Hypothalamus (tissue), 51 donors: ENCODE results near the gene L3HYPDH.
"Not testable (repeated sequence)": the region's sequence is repeated elsewhere in the genome, so short reads cannot be mapped to it uniquely, and the experiment has no call there.

Experiments used
- DNase-seq, 51 donors: peaks; one replicate each; lab custom pipeline; 2025; lab: John Stamatoyannopoulos, UW

L3HYPDH gene

GRCh38 chr14:59480166-59480565, 4.0 kb downstream of the L3HYPDH start:
- DNase-seq, result no peak

- no peak for DNase-seq
These were observed 5.7 kb downstream of the L3HYPDH start for GRCh38 chr14:59478540-59478939.

GRCh38 chr14:59475709-59476108, 8.5 kb downstream of the L3HYPDH start:
- DNase-seq, result no peak

GRCh38 chr14:59474172-59474571, 10.0 kb downstream of the L3HYPDH start:
- no peak for DNase-seq

- peak in 33 of 51 donors; percentile 16 to 88 (median 67) for DNase-seq
These were observed 18.7 kb downstream of the L3HYPDH start, which contains the start of gene GPR135 for GRCh38 chr14:59465316-59466135. TSS of gene GPR135 (minus strand) at chr14:59465380. CDS start at chr14:59465226, 154 bp downstream.

GRCh38 chr14:59464486-59465315, 19.5 kb downstream of the L3HYPDH start:
- peak in 41 of 51 donors; percentile 16 to 88 (median 63) for DNase-seq

GRCh38 chr14:59463787-59464485, 20.3 kb downstream of the L3HYPDH start:
- peak in 17 of 51 donors; percentile 20 to 70 (median 35) for DNase-seq

GRCh38 chr14:59461891-59462290, 22.3 kb downstream of the L3HYPDH start:
- no peak for DNase-seq

GRCh38 chr14:59460378-59460777, 23.8 kb downstream of the L3HYPDH start:
- DNase-seq, result no peak

- no peak for DNase-seq
These were observed 25.7 kb downstream of the L3HYPDH start for GRCh38 chr14:59458486-59458885.

- DNase-seq, result no peak
These were observed 28.8 kb downstream of the L3HYPDH start for GRCh38 chr14:59455411-59455810.

- DNase-seq, result peak in 1 of 51 donors; percentile 13
These were observed 30.1 kb downstream of the L3HYPDH start for GRCh38 chr14:59454139-59454538.

GRCh38 chr14:59451849-59452248, 32.4 kb downstream of the L3HYPDH start:
- DNase-seq, result no peak

- no peak for DNase-seq
These were observed 33.5 kb downstream of the L3HYPDH start for GRCh38 chr14:59450716-59451115.

GRCh38 chr14:59448673-59449072, 35.5 kb downstream of the L3HYPDH start:
- DNase-seq, result not testable (repeated sequence)

GRCh38 chr14:59439256-59439965, 44.8 kb downstream of the L3HYPDH start:
- no peak for DNase-seq

- no peak for DNase-seq
These were observed 46.0 kb downstream of the L3HYPDH start for GRCh38 chr14:59438195-59438647.

- DNase-seq, result no peak
These were observed 48.2 kb downstream of the L3HYPDH start for GRCh38 chr14:59435987-59436386.

- DNase-seq, result no peak
These were observed 49.1 kb downstream of the L3HYPDH start for GRCh38 chr14:59435101-59435500.

GRCh38 chr14:59429790-59430189, 54.4 kb downstream of the L3HYPDH start:
- no peak for DNase-seq
